Measurements from ENCODE around the gene WDR26. TPM values are rescaled to one million over a fixed set of nuclear protein-coding genes. Genes with fewer than 3 reads are reported as not detected.
"Not testable (repeated sequence)": the region's sequence is repeated elsewhere in the genome, so short reads cannot be mapped to it uniquely, and the experiment has no call there.

The WDR26 gene
- total RNA-seq, 1 donor from 2014 or later: 106 TPM

DNA sequence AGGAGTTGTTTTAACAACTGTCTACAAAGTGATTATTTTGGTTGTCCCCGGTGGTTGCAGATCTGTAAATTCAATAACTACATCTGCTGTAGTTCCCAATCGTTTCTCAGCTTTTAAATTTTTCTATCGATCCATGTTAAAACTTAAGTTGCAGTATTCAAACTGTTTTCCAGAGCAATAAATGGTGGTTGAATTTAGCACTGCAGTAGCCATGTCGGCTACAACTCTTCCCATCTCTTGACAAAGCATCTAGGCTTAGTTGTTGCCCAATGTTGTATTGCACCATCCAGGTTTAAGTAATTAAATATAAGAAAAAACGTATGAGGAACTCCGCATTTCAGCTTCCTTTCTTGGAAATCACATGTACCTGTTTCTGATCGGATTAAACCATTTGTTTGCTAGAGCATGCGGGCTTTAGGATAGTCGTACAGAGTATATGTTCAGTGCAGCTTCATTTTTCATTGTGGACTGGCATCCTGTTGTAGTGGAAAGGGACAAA is 76.9 kb downstream of the WDR26 start:
- H3K4me3 Mint-ChIP-seq (ENCODE audit: unreplicated experiment): peak overlapping the region; percentile 88
- no peak for DNase-seq (ENCODE audit: extremely low spot score, unreplicated experiment)
- TF ChIP-seq, protein P1, sequence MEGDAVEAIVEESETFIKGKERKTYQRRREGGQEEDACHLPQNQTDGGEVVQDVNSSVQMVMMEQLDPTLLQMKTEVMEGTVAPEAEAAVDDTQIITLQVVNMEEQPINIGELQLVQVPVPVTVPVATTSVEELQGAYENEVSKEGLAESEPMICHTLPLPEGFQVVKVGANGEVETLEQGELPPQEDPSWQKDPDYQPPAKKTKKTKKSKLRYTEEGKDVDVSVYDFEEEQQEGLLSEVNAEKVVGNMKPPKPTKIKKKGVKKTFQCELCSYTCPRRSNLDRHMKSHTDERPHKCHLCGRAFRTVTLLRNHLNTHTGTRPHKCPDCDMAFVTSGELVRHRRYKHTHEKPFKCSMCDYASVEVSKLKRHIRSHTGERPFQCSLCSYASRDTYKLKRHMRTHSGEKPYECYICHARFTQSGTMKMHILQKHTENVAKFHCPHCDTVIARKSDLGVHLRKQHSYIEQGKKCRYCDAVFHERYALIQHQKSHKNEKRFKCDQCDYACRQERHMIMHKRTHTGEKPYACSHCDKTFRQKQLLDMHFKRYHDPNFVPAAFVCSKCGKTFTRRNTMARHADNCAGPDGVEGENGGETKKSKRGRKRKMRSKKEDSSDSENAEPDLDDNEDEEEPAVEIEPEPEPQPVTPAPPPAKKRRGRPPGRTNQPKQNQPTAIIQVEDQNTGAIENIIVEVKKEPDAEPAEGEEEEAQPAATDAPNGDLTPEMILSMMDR (IDR thresholded peaks at IDR 0.05): no peak
- peaks cover 22% of the 10 kb centered on the region for H3K4me1 Mint-ChIP-seq (ENCODE audit: unreplicated experiment)
- no peaks in the 10 kb centered on the region for H3K27me3 Mint-ChIP-seq (ENCODE audit: unreplicated experiment)
- peak overlapping the region; percentile 84 for H3K27ac Mint-ChIP-seq (ENCODE audit: unreplicated experiment)
- no peaks in the 10 kb centered on the region for H3K9me3 Mint-ChIP-seq (ENCODE audit: unreplicated experiment)
- H3K36me3 Mint-ChIP-seq (ENCODE audit: unreplicated experiment): peaks cover 11% of the 10 kb centered on the region

DNA sequence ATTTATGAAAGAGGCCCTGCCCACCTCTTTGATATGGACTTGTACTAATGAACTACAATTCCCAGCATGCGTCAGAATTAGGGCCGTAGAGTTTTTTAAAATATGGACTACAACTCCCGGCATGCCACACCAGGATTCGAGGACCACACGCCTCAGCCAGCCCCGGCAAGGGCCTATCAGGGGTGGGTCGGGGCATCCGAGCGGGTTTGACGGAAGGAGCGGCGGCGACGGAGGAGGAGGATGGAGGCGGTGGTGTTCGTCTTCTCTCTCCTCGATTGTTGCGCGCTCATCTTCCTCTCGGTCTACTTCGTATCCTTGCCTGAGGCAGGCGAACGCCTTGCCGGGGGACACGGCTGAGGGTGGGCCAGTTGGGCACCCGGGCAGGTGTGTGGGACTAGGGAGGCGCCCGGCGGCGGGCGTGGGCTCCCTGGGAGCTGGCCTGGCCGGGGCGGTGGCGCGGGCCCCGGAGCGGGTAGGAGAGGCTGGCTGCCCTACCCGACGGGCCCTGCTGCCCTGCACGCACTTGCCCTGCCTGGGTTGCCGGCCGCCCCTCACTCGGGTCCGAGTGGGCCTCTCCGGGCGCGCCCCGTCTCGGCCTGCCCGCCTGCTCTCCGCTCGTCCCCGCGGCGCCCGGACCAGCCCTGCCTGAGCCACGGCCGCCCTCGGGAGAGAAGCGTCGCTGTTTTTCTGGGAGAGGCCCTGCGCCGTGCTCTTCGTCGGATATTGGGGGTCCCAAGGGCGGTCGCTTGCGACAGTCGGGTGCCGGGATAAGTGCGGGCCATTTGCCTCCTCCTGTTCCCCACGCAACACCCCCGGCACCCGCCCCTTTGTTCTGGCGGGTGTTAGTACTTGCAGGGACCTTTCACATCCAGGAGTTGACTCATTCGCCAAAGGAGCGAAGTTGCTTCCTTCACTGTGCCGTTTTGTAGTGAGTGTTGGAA is 77.6 kb downstream of the WDR26 start, which contains the start of gene CNIH4:
CNIH4 (plus strand) TSS at position 195 of the 941 bp plus-strand sequence; CDS start at position 241, 46 bp downstream.
- peak; percentile 95 for DNase-seq (ENCODE audit: extremely low spot score, unreplicated experiment)
- peak within 1 kb of the TSS; percentile 88 for H3K27ac Mint-ChIP-seq (ENCODE audit: unreplicated experiment)
- TF ChIP-seq, protein P1 (IDR thresholded peaks at IDR 0.05): no peak
- H3K4me3 Mint-ChIP-seq (ENCODE audit: unreplicated experiment): peak within 1 kb of the TSS; percentile 88
- H3K27me3 Mint-ChIP-seq (ENCODE audit: unreplicated experiment): no peaks in the 10 kb centered on the region
- no peaks in the 10 kb centered on the region for H3K9me3 Mint-ChIP-seq (ENCODE audit: unreplicated experiment)
- H3K4me1 Mint-ChIP-seq (ENCODE audit: unreplicated experiment): peaks cover 20% of the 10 kb centered on the region
- H3K36me3 Mint-ChIP-seq (ENCODE audit: unreplicated experiment): peaks cover 5% of the 10 kb centered on the region

DNA sequence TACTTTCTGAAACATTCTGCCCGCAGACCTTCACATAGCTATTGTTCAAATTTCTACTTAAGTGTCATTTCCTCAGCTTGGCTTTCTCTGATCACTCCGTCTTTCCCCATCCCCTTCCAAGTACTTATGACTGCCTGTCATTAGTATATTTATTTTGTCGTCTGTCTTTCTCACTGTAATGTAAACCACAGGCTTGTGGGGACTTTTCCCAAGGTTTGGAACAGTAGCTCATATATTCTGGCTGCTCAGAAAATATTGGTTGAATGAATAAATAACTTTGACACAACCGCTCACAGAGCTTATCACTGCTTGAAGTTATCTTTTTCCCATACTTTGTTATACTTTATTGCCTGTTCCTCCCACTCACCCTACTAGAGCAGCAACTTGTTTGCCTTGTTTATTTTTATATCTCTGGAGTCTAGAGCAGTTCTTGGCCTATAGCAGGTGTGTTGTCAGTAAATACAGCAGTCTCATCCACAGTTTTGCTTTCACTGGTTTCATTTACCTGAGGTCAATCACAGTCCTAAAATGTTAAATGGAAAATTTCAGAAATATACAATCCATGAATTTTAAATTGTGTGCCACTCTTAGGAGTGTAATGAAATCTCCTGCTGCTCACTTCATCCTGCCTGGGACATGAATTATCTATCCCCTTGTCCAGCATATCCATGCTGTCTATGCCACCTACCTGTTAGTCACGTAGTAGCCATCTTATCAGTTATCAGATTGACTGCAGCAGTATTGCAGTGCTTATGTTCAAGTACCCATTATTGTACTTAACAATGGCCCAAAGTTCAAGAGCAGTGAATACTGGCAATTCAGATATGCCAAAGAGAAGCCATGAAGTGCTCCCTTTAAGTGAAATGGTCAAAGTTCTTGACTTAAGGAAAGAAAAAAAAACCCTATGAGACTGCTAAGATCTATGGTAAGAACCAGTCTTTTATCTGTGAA is 80.3 kb downstream of the WDR26 start:
- no peaks in the 10 kb centered on the region for H3K27me3 Mint-ChIP-seq (ENCODE audit: unreplicated experiment)
- TF ChIP-seq, protein P1 (IDR thresholded peaks at IDR 0.05): no peak
- H3K9me3 Mint-ChIP-seq (ENCODE audit: unreplicated experiment): no peaks in the 10 kb centered on the region
- H3K4me1 Mint-ChIP-seq (ENCODE audit: unreplicated experiment): peaks cover 19% of the 10 kb centered on the region
- H3K4me3 Mint-ChIP-seq (ENCODE audit: unreplicated experiment): no peak overlapping the region
- no peak for DNase-seq (ENCODE audit: extremely low spot score, unreplicated experiment)
- H3K27ac Mint-ChIP-seq (ENCODE audit: unreplicated experiment): no peak overlapping the region
- H3K36me3 Mint-ChIP-seq (ENCODE audit: unreplicated experiment): peaks cover 4% of the 10 kb centered on the region

DNA sequence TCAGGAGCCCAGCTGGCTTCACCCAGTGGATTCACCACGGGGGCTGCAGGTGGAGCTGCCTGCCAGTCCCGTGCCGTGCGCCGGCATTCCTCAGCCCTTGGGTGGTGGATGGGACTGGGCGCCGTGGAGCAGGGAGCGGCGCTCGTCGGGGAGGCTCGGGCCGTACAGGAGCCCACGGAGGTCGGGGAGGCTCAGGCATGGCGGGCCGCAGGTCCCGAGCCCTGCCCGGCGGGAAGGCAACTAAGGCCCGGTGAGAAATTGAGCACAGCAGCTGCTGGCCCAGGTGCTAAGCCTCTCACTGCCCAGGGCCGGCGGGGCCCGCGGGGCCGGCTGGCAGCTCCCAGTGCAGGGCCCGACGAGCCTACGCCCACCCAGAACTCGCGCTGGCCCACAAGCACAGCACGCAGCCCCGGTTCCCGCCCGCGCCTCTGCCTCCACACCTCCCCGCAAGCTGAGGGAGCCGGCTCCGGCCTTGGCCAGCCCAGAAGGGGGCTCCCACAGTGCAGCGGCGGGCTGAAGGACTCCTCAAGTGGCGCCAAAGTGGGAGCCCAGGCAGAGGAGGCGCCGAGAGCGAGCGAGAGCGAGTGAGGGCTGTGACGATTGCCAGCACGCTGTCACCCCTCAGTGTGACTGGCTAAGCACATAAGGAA is 82.0 kb downstream of the WDR26 start:
- H3K4me3 Mint-ChIP-seq (ENCODE audit: unreplicated experiment): not testable (repeated sequence)

DNA sequence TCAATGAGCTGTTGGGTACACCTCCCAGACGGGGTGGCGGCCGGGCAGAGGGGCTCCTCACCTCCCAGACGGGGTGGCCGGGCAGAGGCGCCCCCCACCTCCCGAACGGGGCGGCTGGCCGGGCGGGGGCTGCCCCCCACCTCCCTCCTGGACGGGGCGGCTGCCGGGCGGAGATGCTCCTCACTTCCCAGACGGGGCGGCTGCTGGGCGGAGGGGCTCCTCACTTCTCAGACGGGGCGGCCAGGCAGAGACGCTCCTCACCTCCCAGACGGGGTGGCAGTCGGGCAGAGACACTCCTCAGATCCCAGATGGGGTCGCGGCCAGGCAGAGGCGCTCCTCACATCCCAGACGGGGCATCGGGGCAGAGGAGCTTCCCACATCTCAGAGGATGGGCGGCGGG is 84.9 kb downstream of the WDR26 start:
- H3K36me3 Mint-ChIP-seq (ENCODE audit: unreplicated experiment); H3K27ac Mint-ChIP-seq (ENCODE audit: unreplicated experiment); H3K4me1 Mint-ChIP-seq (ENCODE audit: unreplicated experiment); H3K9me3 Mint-ChIP-seq (ENCODE audit: unreplicated experiment); DNase-seq (ENCODE audit: extremely low spot score, unreplicated experiment); H3K4me3 Mint-ChIP-seq (ENCODE audit: unreplicated experiment): not testable (repeated sequence)
- peaks cover 25% of the 10 kb centered on the region for H3K27me3 Mint-ChIP-seq (ENCODE audit: unreplicated experiment)

More for the DNA sequence above, 82.0 kb downstream of the WDR26 start:
- not testable (repeated sequence) for H3K27me3 Mint-ChIP-seq (ENCODE audit: unreplicated experiment); H3K9me3 Mint-ChIP-seq (ENCODE audit: unreplicated experiment); H3K4me1 Mint-ChIP-seq (ENCODE audit: unreplicated experiment); DNase-seq (ENCODE audit: extremely low spot score, unreplicated experiment); H3K36me3 Mint-ChIP-seq (ENCODE audit: unreplicated experiment); H3K27ac Mint-ChIP-seq (ENCODE audit: unreplicated experiment)
